SJSA1 (cell line): ENCODE data around the gene PITRM1. TPM values are rescaled to one million over a fixed set of nuclear protein-coding genes. Genes with fewer than 3 reads are reported as not detected.
"Not testable (repeated sequence)": the region's sequence is repeated elsewhere in the genome, so short reads cannot be mapped to it uniquely, and the experiment has no call there.

Experiments
- DNase-seq, 2 experiments: peaks; one replicate each; pipeline ENCODE4 v3.0.0-alpha.2; 2015 to 2020; ENCODE audit warnings: low spot score in 2 of 2, low read depth in 1 of 2
- H3K27ac ChIP-seq: fragments of 250-450 bp; sonication (Bioruptor Pico); 2 replicates; pipeline ENCODE4 v1.5.1; 2020; ENCODE audit warnings: mild to moderate bottlenecking, moderate library complexity
- H3K27me3 ChIP-seq: fragments of 250-450 bp; sonication (Bioruptor Pico); replicated peaks from 2 replicates; pipeline ENCODE4 v1.5.1; 2020; ENCODE audit warnings: mild to moderate bottlenecking, moderate library complexity
- H3K36me3 ChIP-seq: fragments of 250-450 bp; sonication (Bioruptor Pico); 2 replicates; pipeline ENCODE4 v1.5.1; 2020; ENCODE audit warnings: mild to moderate bottlenecking
- H3K4me1 ChIP-seq: fragments of 250-450 bp; sonication (Bioruptor Pico); replicated peaks from 2 replicates; pipeline ENCODE4 v1.6.1; 2021; ENCODE audit warnings: mild to moderate bottlenecking
- H3K4me3 ChIP-seq: fragments of 250-450 bp; sonication (Bioruptor Pico); 2 replicates; pipeline ENCODE4 v1.5.1; 2020; ENCODE audit warnings: mild to moderate bottlenecking
- H3K9me3 ChIP-seq: fragments of 250-450 bp; sonication (Bioruptor Pico); replicated peaks from 2 replicates; pipeline ENCODE4 v1.5.1; 2020; ENCODE audit warnings: mild to moderate bottlenecking
- total RNA-seq: library from RNA; depleted of rRNA; stranded (reverse); fragments of >200 nt; shearing (Covaris generic); gene quantifications from 2 replicates; pipeline ENCODE4 v1.2.3, GENCODE V29; 2014; rRNA removed

The PITRM1 gene, protein sequence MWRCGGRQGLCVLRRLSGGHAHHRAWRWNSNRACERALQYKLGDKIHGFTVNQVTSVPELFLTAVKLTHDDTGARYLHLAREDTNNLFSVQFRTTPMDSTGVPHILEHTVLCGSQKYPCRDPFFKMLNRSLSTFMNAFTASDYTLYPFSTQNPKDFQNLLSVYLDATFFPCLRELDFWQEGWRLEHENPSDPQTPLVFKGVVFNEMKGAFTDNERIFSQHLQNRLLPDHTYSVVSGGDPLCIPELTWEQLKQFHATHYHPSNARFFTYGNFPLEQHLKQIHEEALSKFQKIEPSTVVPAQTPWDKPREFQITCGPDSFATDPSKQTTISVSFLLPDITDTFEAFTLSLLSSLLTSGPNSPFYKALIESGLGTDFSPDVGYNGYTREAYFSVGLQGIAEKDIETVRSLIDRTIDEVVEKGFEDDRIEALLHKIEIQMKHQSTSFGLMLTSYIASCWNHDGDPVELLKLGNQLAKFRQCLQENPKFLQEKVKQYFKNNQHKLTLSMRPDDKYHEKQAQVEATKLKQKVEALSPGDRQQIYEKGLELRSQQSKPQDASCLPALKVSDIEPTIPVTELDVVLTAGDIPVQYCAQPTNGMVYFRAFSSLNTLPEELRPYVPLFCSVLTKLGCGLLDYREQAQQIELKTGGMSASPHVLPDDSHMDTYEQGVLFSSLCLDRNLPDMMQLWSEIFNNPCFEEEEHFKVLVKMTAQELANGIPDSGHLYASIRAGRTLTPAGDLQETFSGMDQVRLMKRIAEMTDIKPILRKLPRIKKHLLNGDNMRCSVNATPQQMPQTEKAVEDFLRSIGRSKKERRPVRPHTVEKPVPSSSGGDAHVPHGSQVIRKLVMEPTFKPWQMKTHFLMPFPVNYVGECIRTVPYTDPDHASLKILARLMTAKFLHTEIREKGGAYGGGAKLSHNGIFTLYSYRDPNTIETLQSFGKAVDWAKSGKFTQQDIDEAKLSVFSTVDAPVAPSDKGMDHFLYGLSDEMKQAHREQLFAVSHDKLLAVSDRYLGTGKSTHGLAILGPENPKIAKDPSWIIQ
- 51.0 and 72.8 TPM in 2 replicates for total RNA-seq

DNA sequence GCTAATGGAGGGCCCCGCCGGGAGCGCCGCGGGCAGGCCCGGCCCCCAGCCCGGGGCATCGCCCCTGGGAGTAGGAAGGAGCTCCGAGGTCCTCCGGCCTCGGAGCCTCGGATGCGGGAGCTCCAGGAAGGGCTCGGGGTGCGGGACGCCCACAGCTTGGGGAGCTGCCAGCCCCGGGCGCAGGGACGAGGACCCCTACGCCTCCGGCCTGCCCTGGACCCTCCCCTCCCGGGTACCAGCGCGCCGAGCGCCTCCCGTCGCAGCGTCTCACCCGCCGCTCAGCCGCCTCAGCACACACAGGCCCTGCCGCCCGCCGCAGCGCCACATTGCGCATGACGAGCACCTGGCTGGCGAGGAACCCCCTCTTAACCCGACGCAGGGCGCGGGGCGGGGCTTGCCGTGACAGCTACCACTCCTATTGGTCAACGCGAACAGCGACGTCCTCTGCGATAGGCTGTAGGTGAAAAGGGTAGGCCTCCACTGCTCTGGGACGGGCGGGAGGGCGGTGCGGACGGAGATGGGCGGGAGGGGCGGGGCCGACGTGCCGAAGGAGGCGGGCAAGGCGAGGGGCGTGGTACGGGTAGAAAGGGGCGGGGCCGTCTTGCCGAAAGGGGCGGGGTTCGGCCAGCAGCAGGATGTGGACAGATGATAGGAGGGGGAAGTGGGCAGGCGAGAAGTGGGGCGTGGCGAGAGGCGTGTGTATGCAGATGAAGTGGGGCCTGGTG is at the start of gene PITRM1:
Gene PITRM1, minus strand, starts transcription at position 337 of the 725 bp plus-strand sequence. Its CDS starts 10 bp downstream, at position 327.
- Histone ChIP-seq H3K9me3 (no peaks in the 10 kb centered on the region), H3K4me1 (peaks cover 5% of the 10 kb centered on the region), H3K36me3 (peaks cover 35% of the 10 kb centered on the region), H3K4me3 (peak within 1 kb of the TSS; percentile 78), H3K27me3 (no peaks in the 10 kb centered on the region), H3K27ac (peak within 1 kb of the TSS; percentile 66)
- DNase-seq, result peak; percentile 98 to 100

DNA sequence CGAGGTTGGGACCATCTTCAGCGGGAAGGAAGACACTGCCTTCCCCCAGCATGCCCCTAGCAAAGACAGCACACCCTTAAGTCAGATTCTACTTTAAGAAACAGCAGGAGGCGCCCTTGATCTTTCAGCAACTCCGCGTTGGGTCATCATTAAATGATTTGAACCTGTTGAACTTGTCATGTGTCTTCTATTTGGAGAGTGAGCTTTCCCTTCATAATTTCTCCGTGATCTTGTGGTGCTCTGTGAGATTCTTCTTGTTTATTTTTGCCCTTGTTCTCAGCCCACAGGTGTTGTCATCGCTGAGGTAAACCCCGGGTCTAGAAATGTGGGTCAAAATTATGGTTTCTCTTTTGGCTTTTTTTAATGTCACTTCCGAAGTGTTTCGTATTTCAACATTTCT is 49.5 kb upstream of the PITRM1 start:
- Histone ChIP-seq H3K27ac (peak overlapping the region; percentile 19; the same call in 1 of the 2 replicates), H3K9me3 (no peaks in the 10 kb centered on the region), H3K27me3 (no peaks in the 10 kb centered on the region), H3K4me3 (no peak overlapping the region), H3K36me3 (no peaks in the 10 kb centered on the region), H3K4me1 (peaks cover 52% of the 10 kb centered on the region)
- DNase-seq, result peak in 1 of 2 experiments; percentile 51

DNA sequence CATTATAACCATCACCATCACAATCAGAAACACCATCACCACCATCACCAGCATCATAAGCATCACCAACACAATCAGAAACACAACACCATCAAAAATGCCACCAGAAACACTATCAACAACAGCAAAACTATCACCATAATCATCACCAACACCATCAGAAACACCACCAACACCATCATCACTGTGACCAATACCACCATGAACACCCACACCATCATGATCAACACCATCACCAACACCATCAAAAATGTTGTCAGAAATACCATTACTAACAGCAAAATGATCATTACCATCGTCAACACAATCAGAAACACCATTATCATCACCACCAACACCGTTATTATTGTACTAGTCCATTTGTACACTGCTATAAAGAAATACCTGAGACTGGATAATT is 49.0 kb upstream of the PITRM1 start:
- H3K9me3 ChIP-seq, H3K36me3 ChIP-seq, H3K4me3 ChIP-seq, DNase-seq, H3K27me3 ChIP-seq, H3K27ac ChIP-seq: not testable (repeated sequence)
- peaks cover 52% of the 10 kb centered on the region for H3K4me1 ChIP-seq

DNA sequence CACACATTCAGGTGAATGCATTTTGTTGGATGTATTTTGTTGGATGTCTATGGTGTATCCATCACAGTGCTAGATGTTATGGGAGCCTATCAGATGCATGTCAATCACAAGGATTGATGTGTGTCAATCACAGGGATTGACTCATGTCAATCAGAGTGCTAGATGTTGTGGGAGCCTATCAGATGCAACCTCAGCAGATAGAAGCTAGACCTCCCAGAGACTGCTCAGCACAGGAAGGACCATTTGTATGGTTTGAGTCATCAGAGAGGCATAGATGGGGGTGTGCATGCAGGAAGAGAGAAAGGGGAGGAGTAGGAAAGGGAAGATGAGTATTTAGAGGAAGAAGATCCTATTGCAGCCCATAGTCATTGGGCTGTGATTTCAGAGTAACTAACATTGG is 48.3 kb upstream of the PITRM1 start:
- H3K9me3 ChIP-seq, result no peaks in the 10 kb centered on the region
- DNase-seq, result peak; percentile 61 to 66

DNA sequence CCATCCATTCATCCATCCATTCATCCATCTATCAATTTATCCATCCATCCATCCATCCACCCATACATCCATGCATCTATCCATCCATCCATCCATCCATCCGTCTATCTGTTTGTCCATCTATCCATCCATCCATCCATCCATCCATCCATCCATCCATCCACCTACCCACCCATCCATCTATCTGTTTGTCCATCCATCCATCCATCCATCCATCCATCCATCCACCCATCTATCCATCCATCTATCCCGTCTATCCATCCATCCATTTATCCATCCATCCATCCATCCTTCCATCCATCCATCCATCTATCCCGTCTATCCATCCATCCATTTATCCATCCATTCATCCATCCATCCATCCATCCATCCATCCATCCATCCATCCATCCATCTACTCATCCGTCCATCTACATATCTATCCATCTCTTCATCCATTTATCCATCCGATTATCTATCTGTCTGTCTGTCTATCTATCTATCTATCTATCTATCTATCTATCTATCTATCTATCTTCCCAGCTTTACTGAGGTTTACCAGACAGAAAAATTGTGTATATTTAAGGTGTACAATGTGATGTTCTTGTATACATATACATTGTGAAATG is 46.5 kb upstream of the PITRM1 start:
- H3K27ac ChIP-seq, H3K4me3 ChIP-seq, H3K9me3 ChIP-seq, H3K36me3 ChIP-seq, DNase-seq, H3K27me3 ChIP-seq: not testable (repeated sequence)
- peaks cover 42% of the 10 kb centered on the region for H3K4me1 ChIP-seq

More for the DNA sequence above, 48.3 kb upstream of the PITRM1 start:
- Histone ChIP-seq H3K27ac (no peak overlapping the region), H3K36me3 (no peaks in the 10 kb centered on the region), H3K4me1 (peaks cover 49% of the 10 kb centered on the region), H3K27me3 (no peaks in the 10 kb centered on the region), H3K4me3 (no peak overlapping the region)

DNA sequence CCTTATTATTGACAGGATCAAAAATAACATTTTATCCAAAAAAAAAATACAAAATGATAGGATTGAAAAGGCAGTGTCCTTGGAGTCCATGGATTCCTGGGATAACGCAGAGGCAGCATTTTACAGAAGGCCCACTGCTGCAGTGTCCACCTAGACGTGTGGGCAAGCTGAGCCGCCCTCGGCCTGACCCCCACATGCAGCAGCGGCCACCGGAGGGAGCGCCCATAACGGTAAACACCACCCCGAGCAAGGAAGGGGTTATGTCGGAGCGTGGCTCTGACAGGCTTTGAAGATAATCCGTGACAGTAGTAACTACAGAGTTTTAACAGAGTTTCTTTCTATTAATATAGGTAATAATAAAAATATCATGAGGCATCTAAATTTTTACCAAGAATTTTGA is 45.3 kb upstream of the PITRM1 start:
- H3K4me1 ChIP-seq, result peaks cover 36% of the 10 kb centered on the region
- H3K9me3 ChIP-seq, result no peaks in the 10 kb centered on the region
- no peaks in the 10 kb centered on the region for H3K27me3 ChIP-seq
- H3K4me3 ChIP-seq, result no peak overlapping the region
- no peak for DNase-seq
- peak overlapping the region; percentile 80; the same call in 1 of the 2 replicates for H3K27ac ChIP-seq
- H3K36me3 ChIP-seq, result no peaks in the 10 kb centered on the region

DNA sequence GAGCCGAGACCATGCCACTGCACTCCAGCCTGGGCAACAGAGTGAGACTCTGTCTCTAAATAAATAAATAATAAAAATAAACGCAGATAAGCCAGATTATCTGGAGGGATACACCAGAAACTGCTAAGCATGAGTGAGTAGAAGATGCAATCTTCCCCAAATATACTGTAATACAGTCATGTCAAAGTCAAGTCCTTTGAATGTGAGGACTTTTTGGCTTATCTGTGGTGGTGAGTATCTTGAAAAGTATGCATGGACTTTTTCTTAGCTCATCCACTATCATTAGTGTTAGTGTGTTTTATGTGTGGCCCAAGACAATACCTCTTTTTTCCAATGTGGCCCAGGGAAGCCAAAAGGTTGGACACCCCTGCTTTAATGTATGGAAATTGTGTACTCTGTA is 44.7 kb upstream of the PITRM1 start:
- Histone ChIP-seq H3K9me3 (no peaks in the 10 kb centered on the region), H3K27me3 (no peaks in the 10 kb centered on the region), H3K36me3 (no peaks in the 10 kb centered on the region), H3K4me3 (no peak overlapping the region), H3K4me1 (peaks cover 32% of the 10 kb centered on the region), H3K27ac (peak overlapping the region; percentile 80)
- DNase-seq, result peak in 1 of 2 experiments; percentile 61

DNA sequence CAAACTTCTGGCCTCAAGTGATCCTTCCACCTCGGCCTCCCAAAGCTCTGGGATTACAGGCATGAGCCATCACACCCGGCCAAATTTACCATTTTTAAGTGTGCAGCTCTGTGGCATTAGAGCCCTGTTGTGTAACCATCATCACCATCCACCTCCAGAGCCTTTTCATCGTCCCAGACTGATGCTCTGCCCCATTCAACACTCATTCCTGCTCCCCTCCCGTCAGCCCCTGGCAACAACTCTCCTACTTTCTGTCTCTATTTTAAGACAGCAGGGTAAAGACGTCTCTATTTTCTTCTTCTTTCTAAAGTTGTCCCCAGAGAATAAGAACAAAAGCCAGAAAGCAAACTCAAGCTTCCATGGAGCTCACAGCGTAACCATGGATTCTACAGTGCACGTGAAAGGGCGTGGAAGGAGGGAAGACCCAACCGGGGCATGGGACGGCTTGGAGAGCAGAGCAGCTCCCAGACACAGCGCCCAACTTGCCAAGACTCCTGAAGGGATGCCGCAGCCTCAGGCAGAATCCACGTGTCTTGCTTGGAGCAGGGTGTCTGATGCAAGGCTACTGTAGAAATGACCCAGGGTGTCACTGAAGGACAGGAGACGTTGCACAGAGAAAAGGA is 42.7 kb upstream of the PITRM1 start:
- no peaks in the 10 kb centered on the region for H3K27me3 ChIP-seq
- DNase-seq, result no peak
- H3K9me3 ChIP-seq, result no peaks in the 10 kb centered on the region
- no peaks in the 10 kb centered on the region for H3K36me3 ChIP-seq
- no peak overlapping the region for H3K4me3 ChIP-seq
- H3K27ac ChIP-seq, result no peak overlapping the region
- peaks cover 22% of the 10 kb centered on the region for H3K4me1 ChIP-seq

DNA sequence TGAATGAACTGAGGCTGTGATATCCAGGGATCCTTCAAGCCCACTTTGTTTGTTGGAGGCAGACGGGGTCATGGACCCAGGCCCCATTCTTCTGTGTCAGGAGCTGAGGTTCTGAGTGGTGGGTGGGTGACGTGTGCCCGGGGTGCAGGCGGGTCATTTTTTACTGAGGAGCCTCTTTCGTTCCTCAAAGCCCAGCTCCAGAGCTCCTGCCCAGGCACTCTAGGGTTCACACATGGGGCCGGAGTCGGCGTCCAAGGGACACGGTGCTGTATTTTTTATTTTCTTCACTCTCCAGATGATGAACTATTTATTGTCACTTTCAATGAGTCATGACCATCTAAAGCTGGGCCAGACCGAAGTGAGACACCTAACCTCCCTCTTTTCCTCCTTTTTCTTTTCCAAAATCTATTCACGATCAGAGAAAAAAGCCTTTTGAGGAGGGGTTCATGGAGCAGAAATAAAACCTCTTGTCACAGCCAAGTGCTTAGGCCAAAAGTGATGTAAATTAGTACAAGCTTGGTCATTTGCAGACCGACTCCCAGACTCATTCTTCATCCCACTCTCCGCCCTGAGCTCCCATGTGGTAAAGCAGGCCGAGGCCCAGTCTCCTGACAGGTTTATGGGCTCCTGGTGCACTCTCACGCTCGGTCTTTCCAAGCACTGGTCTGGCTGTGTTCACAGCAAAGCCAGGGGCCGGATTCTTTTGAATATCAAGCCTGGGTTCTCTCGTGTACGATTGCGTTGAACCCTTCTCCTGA is 41.4 kb upstream of the PITRM1 start:
- Histone ChIP-seq H3K9me3 (no peaks in the 10 kb centered on the region), H3K27ac (no peak overlapping the region), H3K4me1 (peaks cover 26% of the 10 kb centered on the region), H3K36me3 (no peaks in the 10 kb centered on the region), H3K27me3 (no peaks in the 10 kb centered on the region), H3K4me3 (no peak overlapping the region)
- no peak for DNase-seq

DNA sequence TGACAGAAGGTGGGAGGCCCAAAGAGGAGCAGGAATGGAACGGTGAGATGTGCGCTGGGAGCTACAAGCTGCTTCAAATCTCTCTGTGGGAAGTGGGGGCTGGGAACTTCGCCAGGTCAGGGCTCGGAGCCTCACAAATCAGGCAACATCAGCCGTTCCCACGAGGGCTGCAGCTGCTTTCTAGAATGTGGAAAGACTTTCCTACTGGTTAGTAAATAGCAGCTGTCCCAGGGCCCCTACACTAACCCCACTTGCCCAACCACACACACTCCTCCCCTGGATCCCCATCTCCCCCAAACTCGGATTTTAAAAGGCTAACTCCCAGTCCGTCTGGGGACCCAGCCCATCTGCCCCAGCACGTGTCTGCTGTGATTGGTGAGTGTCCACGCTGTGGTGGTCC is 40.6 kb upstream of the PITRM1 start:
- Histone ChIP-seq H3K36me3 (no peaks in the 10 kb centered on the region), H3K9me3 (no peaks in the 10 kb centered on the region), H3K27me3 (no peaks in the 10 kb centered on the region), H3K4me1 (peaks cover 26% of the 10 kb centered on the region), H3K4me3 (no peak overlapping the region), H3K27ac (no peak overlapping the region)
- DNase-seq, result no peak

DNA sequence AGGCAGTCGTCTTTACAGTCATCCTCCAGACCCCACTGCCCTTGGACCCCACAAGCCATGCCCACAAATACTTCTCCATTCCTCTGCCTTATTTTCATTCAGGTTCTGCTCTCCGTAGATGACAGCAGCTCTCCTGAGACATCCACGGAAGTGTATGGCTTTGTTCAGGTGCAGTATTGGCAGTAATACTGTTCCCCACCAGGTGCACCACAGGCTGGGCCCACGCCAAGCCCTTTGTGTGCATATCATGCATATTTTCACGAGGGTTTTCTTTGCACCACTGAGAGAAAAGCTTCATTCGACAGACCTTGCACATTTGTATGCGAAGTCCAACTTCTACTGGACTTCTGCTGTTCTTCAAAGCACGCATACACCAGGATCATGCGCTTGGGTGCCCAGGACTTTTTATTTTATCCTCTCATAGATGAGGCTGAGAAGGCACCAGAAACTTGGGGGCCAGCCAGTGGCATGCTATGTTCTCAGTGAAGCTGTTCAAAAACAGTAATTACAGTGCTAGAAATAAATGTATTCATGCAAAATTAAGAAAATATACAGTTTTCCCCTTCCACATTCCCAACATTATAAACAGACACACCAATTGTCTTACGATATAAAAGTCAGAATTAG is 37.8 kb upstream of the PITRM1 start:
- DNase-seq, result no peak
- H3K9me3 ChIP-seq, result no peaks in the 10 kb centered on the region
- no peaks in the 10 kb centered on the region for H3K36me3 ChIP-seq
- no peaks in the 10 kb centered on the region for H3K27me3 ChIP-seq
- H3K4me1 ChIP-seq, result peaks cover 11% of the 10 kb centered on the region
- no peak overlapping the region for H3K27ac ChIP-seq
- H3K4me3 ChIP-seq, result no peak overlapping the region
